Measurements from ENCODE around the gene TRIM2. TPM values are rescaled to one million over a fixed set of nuclear protein-coding genes. Genes with fewer than 3 reads are reported as not detected.

TRIM2 gene
- polyA plus RNA-seq, 1 experiment: 31.3 TPM

GRCh38 chr4:153369021-153369420 is 164.8 kb downstream of the TRIM2 start:
- Histone ChIP-seq H3K4me3 (ENCODE audit: low read depth, low read length) (no peak overlapping the region), H3K9me3 (ENCODE audit: control insufficient read depth, insufficient read depth, low read length) (no peaks in the 10 kb centered on the region), H3K27me3 (ENCODE audit: control insufficient read depth, insufficient read depth, low read length) (no peaks in the 10 kb centered on the region), H3K27ac (ENCODE audit: low read depth, low read length) (no peak overlapping the region)
- TF ChIP-seq, protein P1, sequence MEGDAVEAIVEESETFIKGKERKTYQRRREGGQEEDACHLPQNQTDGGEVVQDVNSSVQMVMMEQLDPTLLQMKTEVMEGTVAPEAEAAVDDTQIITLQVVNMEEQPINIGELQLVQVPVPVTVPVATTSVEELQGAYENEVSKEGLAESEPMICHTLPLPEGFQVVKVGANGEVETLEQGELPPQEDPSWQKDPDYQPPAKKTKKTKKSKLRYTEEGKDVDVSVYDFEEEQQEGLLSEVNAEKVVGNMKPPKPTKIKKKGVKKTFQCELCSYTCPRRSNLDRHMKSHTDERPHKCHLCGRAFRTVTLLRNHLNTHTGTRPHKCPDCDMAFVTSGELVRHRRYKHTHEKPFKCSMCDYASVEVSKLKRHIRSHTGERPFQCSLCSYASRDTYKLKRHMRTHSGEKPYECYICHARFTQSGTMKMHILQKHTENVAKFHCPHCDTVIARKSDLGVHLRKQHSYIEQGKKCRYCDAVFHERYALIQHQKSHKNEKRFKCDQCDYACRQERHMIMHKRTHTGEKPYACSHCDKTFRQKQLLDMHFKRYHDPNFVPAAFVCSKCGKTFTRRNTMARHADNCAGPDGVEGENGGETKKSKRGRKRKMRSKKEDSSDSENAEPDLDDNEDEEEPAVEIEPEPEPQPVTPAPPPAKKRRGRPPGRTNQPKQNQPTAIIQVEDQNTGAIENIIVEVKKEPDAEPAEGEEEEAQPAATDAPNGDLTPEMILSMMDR (IDR thresholded peaks at IDR 0.05; ENCODE audit: low read depth, low read length): no peak
- ChIA-PET POLR2A (no interaction called here), CTCF (no interaction called here)
- no peak for DNase-seq (ENCODE audit: low read depth, low spot score)

DNA sequence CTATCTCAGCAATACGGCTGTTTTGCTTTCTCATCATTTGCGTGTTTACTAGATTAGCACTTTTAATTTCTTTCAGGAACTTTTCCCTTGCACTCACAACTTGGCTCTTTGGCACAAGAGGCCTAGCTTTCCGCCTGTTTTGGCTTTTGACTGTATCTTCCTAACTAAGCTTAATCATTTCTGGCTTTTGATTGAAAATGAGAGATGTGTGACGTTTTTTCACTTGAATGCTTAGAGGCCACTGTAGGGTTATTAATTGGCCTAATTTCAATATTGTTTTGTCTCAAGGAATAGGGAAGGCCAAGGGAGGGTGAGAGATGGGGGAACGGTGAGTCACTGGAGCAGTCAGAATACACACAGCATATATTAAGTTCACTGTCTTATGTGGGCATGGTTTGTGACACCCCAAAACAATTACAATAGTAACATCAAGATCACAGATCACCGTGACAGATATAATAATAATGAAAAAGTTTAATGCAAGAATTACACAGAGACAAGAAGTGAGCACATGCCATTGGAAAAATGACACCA is 167.5 kb downstream of the TRIM2 start:
- no peak for DNase-seq (ENCODE audit: low read depth, low spot score)
- ChIA-PET CTCF (no interaction called here), POLR2A (no interaction called here)
- Histone ChIP-seq H3K4me3 (ENCODE audit: low read depth, low read length) (no peak overlapping the region), H3K9me3 (ENCODE audit: control insufficient read depth, insufficient read depth, low read length) (no peaks in the 10 kb centered on the region), H3K27me3 (ENCODE audit: control insufficient read depth, insufficient read depth, low read length) (no peaks in the 10 kb centered on the region), H3K27ac (ENCODE audit: low read depth, low read length) (no peak overlapping the region)
- TF ChIP-seq, protein P1 (IDR thresholded peaks at IDR 0.05; ENCODE audit: low read depth, low read length): no peak

- CTCF ChIA-PET: interaction anchor here (1.3 kb wide), 1 partner anchor 231 kb away, joined by 3 read pairs; no protein-coding TSS in a partner anchor
- Histone ChIP-seq H3K27ac (ENCODE audit: low read depth, low read length) (no peak overlapping the region), H3K27me3 (ENCODE audit: control insufficient read depth, insufficient read depth, low read length) (no peaks in the 10 kb centered on the region), H3K4me3 (ENCODE audit: low read depth, low read length) (no peak overlapping the region), H3K9me3 (ENCODE audit: control insufficient read depth, insufficient read depth, low read length) (no peaks in the 10 kb centered on the region)
- TF ChIP-seq, protein P1 (IDR thresholded peaks at IDR 0.05; ENCODE audit: low read depth, low read length): no peak
- POLR2A ChIA-PET: interaction anchor here (0.5 kb wide), 1 partner anchor 28 kb away, joined by 4 read pairs; no protein-coding TSS in a partner anchor
- DNase-seq (ENCODE audit: low read depth, low spot score): no peak
These were observed 168.8 kb downstream of the TRIM2 start for GRCh38 chr4:153372967-153373562.

GRCh38 chr4:153374442-153374841 is 170.2 kb downstream of the TRIM2 start:
- TF ChIP-seq, protein P1 (IDR thresholded peaks at IDR 0.05; ENCODE audit: low read depth, low read length): no peak
- Histone ChIP-seq H3K4me3 (ENCODE audit: low read depth, low read length) (no peak overlapping the region), H3K9me3 (ENCODE audit: control insufficient read depth, insufficient read depth, low read length) (no peaks in the 10 kb centered on the region), H3K27ac (ENCODE audit: low read depth, low read length) (no peak overlapping the region), H3K27me3 (ENCODE audit: control insufficient read depth, insufficient read depth, low read length) (no peaks in the 10 kb centered on the region)
- POLR2A ChIA-PET: no interaction called here
- CTCF ChIA-PET: interaction anchor here (1.0 to 1.5 kb wide), 2 partner anchors 200 to 233 kb away, joined by 3 read pairs; no protein-coding TSS in a partner anchor
- no peak for DNase-seq (ENCODE audit: low read depth, low spot score)

- DNase-seq (ENCODE audit: low read depth, low spot score): no peak
- CTCF ChIA-PET: interaction anchor here (0.6 to 1.5 kb wide), 5 partner anchors 30 to 268 kb away, joined by 3 to 6 read pairs (median 3); no protein-coding TSS in a partner anchor
- POLR2A ChIA-PET: no interaction called here
These were observed 171.1 kb downstream of the TRIM2 start for GRCh38 chr4:153375303-153375702.

More at GRCh38 chr4:153375303-153375702, 171.1 kb downstream of the TRIM2 start:
- no peaks in the 10 kb centered on the region for H3K9me3 ChIP-seq (ENCODE audit: control insufficient read depth, insufficient read depth, low read length)
- H3K27ac ChIP-seq (ENCODE audit: low read depth, low read length): no peak overlapping the region
- no peak overlapping the region for H3K4me3 ChIP-seq (ENCODE audit: low read depth, low read length)
- H3K27me3 ChIP-seq (ENCODE audit: control insufficient read depth, insufficient read depth, low read length): no peaks in the 10 kb centered on the region
- TF ChIP-seq, protein P1 (IDR thresholded peaks at IDR 0.05; ENCODE audit: low read depth, low read length): no peak

All from AG04450 (cell line).